IMR-90 (cell line): ENCODE data around the gene ZNF527. TPM values are rescaled to one million over a fixed set of nuclear protein-coding genes. Genes with fewer than 3 reads are reported as not detected.
A peak's percentile ranks its signal among the peaks of the same experiment; 100 is the strongest.

Source experiments
- ATAC-seq: fragments of 200-7000 bp; cut with Tn5 transposase; 2 replicates; pipeline ENCODE4 v1.9.1; 2020; ENCODE audit warnings: low read depth, mild to moderate bottlenecking, moderate library complexity
- BruUV-seq: library from RNA; stranded (reverse); fragments of 400-500 nt; replicated peaks from 2 replicates; lab custom pipeline; 2021; lab: Mats Ljungman, UMichigan
- CTCF ChIA-PET: fragments of 300-600 bp; formaldehyde crosslinking; extraction: SDS; loops from one replicate; lab custom pipeline; 2021; ENCODE audit warnings: antibody characterized with exemption; lab: Yijun Ruan, JAX
- POLR2A ChIA-PET: fragments of 300-600 bp; sonication (Branson Sonifier 250); formaldehyde crosslinking; loops from one replicate; lab custom pipeline; 2022; ENCODE audit warnings: antibody characterized with exemption; ENCODE audit not compliant: unreplicated experiment; lab: Charles Lee
- DNase-seq: peaks from one replicate; pipeline ENCODE4 v3.0.0; 2013
- H2AFZ ChIP-seq: replicated peaks from 2 replicates; pipeline ENCODE3; 2013; ENCODE audit warnings: low read length, mild to moderate bottlenecking; ENCODE audit not compliant: poor library complexity
- H2AK5ac ChIP-seq: 2 replicates; pipeline ENCODE4 v1.6.1; 2013; ENCODE audit warnings: low read depth, low read length, inconsistent platforms
- H2AK9ac ChIP-seq: replicated peaks from 2 replicates; pipeline ENCODE3; 2013; ENCODE audit warnings: mild to moderate bottlenecking, low read depth, low read length, moderate library complexity; ENCODE audit not compliant: poor library complexity
- H2BK120ac ChIP-seq: 2 replicates; pipeline ENCODE4 v1.6.1; 2013; ENCODE audit warnings: low read depth, low read length, inconsistent platforms
- H2BK15ac ChIP-seq: 3 replicates; pipeline ENCODE4 v1.6.1; 2013; ENCODE audit warnings: low read depth, low read length, inconsistent platforms
- H2BK20ac ChIP-seq: 2 replicates; pipeline ENCODE4 v1.6.1; 2013; ENCODE audit warnings: low read depth, mild to moderate bottlenecking, inconsistent platforms, low read length, moderate library complexity
- H2BK5ac ChIP-seq: 2 replicates; pipeline ENCODE4 v1.6.1; 2013; ENCODE audit warnings: mild to moderate bottlenecking, low read depth, low read length, inconsistent platforms; ENCODE audit not compliant: poor library complexity, severe bottlenecking
- H3K14ac ChIP-seq: replicated peaks from 2 replicates; pipeline ENCODE4 v1.6.1; 2013; ENCODE audit warnings: low read depth, low read length, inconsistent platforms
- H3K18ac ChIP-seq: 2 replicates; pipeline ENCODE4 v1.6.1; 2013; ENCODE audit warnings: low read depth, low read length, control low read depth
- H3K23ac ChIP-seq: 2 replicates; pipeline ENCODE4 v1.6.1; 2013; ENCODE audit warnings: low read depth, low read length, inconsistent platforms
- H3K27ac ChIP-seq: 2 replicates; pipeline ENCODE4 v1.5.1; 2013; ENCODE audit warnings: mild to moderate bottlenecking, control low read depth, low read length; ENCODE audit not compliant: insufficient read depth
- H3K27me3 ChIP-seq: 2 replicates; pipeline ENCODE4 v1.6.1; 2013; ENCODE audit warnings: low read length; ENCODE audit not compliant: control insufficient read depth, insufficient read depth
- H3K36me3 ChIP-seq: 2 replicates; pipeline ENCODE4 v1.6.1; 2013; ENCODE audit warnings: low read length, mixed read lengths; ENCODE audit not compliant: control insufficient read depth, insufficient read depth
- H3K4ac ChIP-seq: 2 replicates; pipeline ENCODE4 v1.6.1; 2013; ENCODE audit warnings: low read depth, low read length, inconsistent platforms
- H3K4me1 ChIP-seq: 2 replicates; pipeline ENCODE4 v1.6.1; 2013; ENCODE audit warnings: low read length, mixed read lengths; ENCODE audit not compliant: control insufficient read depth, insufficient read depth
- H3K4me2 ChIP-seq: 2 replicates; pipeline ENCODE4 v1.6.1; 2013; ENCODE audit warnings: low read depth, mild to moderate bottlenecking, control low read depth, low read length, moderate library complexity
- H3K4me3 ChIP-seq: 2 replicates; pipeline ENCODE4 v1.5.1; 2013; ENCODE audit warnings: low read depth, mild to moderate bottlenecking, control low read depth, low read length, moderate library complexity; ENCODE audit not compliant: insufficient read depth
- H3K56ac ChIP-seq: 2 replicates; pipeline ENCODE4 v1.6.1; 2013; ENCODE audit warnings: low read length, inconsistent platforms; ENCODE audit not compliant: insufficient read depth; ENCODE audit errors: extremely low read depth
- H3K79me1 ChIP-seq, 2 experiments: 2 replicates each; pipeline ENCODE4 v1.6.1; 2013; ENCODE audit warnings: low read length in 2 of 2, inconsistent platforms in 1 of 2, low read depth in 1 of 2
- H3K9ac ChIP-seq: 2 replicates; pipeline ENCODE4 v1.6.1; 2013; ENCODE audit warnings: low read depth, low read length, control low read depth
- H3K9me1 ChIP-seq: 2 replicates; pipeline ENCODE4 v1.6.1; 2013; ENCODE audit warnings: low read length, inconsistent platforms; ENCODE audit not compliant: insufficient read depth
- H3K9me3 ChIP-seq: 2 replicates; pipeline ENCODE4 v1.6.1; 2013; ENCODE audit warnings: low read length; ENCODE audit not compliant: control insufficient read depth, insufficient read depth
- H4K20me1 ChIP-seq: 2 replicates; pipeline ENCODE4 v1.6.1; 2013; ENCODE audit warnings: low read length, inconsistent platforms; ENCODE audit not compliant: insufficient read depth
- H4K5ac ChIP-seq: 2 replicates; pipeline ENCODE4 v1.6.1; 2013; ENCODE audit warnings: mild to moderate bottlenecking, low read depth, low read length, control low read depth
- H4K8ac ChIP-seq, 2 experiments: 2 replicates each; pipeline ENCODE4 v1.6.1; 2013; ENCODE audit warnings: low read depth in 2 of 2, low read length in 2 of 2, control low read depth in 1 of 2, inconsistent platforms in 1 of 2
- H4K91ac ChIP-seq: 2 replicates; pipeline ENCODE4 v1.6.1; 2013; ENCODE audit warnings: low read depth, low read length, inconsistent platforms; ENCODE audit not compliant: insufficient read depth
- BHLHE40 ChIP-seq: fragments of 150-350 bp; IDR thresholded peaks from 2 replicates; pipeline ENCODE4 v1.6.1; 2016; ENCODE audit warnings: mild to moderate bottlenecking, low read depth, low read length
- CEBPB ChIP-seq: IDR thresholded peaks from 2 replicates; pipeline ENCODE4 v1.6.1; 2012; ENCODE audit warnings: low read depth, low read length, improper control_type of control experiment
- CHD1 ChIP-seq: IDR thresholded peaks from 2 replicates; pipeline ENCODE4 v1.6.1; 2012; ENCODE audit warnings: low read depth, low read length, improper control_type of control experiment
- CTCF ChIP-seq: conservative IDR thresholded peaks from 2 replicates; pipeline ENCODE4 v1.5.1; 2012; ENCODE audit warnings: mild to moderate bottlenecking, low read depth, low read length, improper control_type of control experiment
- FOS ChIP-seq: fragments of 150-350 bp; IDR thresholded peaks from 2 replicates; pipeline ENCODE4 v1.6.1; 2016; ENCODE audit warnings: low read depth, low read length
- MAFK ChIP-seq: IDR thresholded peaks from 2 replicates; pipeline ENCODE4 v1.6.1; 2012; ENCODE audit warnings: low read depth, low read length, improper control_type of control experiment
- MAZ ChIP-seq: IDR thresholded peaks from 2 replicates; pipeline ENCODE4 v1.6.1; 2012; ENCODE audit warnings: low read depth, mild to moderate bottlenecking, low read length, improper control_type of control experiment, moderate library complexity, borderline replicate concordance
- MXI1 ChIP-seq: IDR thresholded peaks from 2 replicates; pipeline ENCODE4 v1.6.1; 2012; ENCODE audit warnings: low read depth, mild to moderate bottlenecking, low read length, moderate library complexity, borderline replicate concordance
- NFE2L2 ChIP-seq: fragments of 150-350 bp; IDR thresholded peaks from 2 replicates; pipeline ENCODE4 v1.6.1; 2016; ENCODE audit warnings: low read depth, mild to moderate bottlenecking, low read length
- POLR2A ChIP-seq: IDR thresholded peaks from 2 replicates; pipeline ENCODE4 v1.6.1; 2012; ENCODE audit warnings: mild to moderate bottlenecking, low read depth, low read length
- RAD21 ChIP-seq: IDR thresholded peaks from 2 replicates; pipeline ENCODE4 v1.6.1; 2012; ENCODE audit warnings: low read length, improper control_type of control experiment
- RCOR1 ChIP-seq: IDR thresholded peaks from 2 replicates; pipeline ENCODE4 v1.6.1; 2012; ENCODE audit warnings: mild to moderate bottlenecking, low read length, improper control_type of control experiment; ENCODE audit not compliant: insufficient replicate concordance
- RFX5 ChIP-seq: IDR thresholded peaks from 2 replicates; pipeline ENCODE4 v1.8.0; 2012; ENCODE audit warnings: low read depth, mild to moderate bottlenecking, low read length, moderate library complexity
- SMC3 ChIP-seq: fragments of 150-350 bp; IDR thresholded peaks from 2 replicates; pipeline ENCODE4 v1.6.1; 2016; ENCODE audit warnings: low read depth, mild to moderate bottlenecking, antibody characterized with exemption, low read length, moderate library complexity
- WGBS, 2 experiments: methylation state at CpG; one replicate each; pipeline versions ENCODE4 v1.1.5 to v1.1.7; 2013; ENCODE audit warnings: missing lambda C conversion rate in 2 of 2; ENCODE audit not compliant: insufficient read length in 1 of 2; ENCODE audit errors: extremely low coverage in 2 of 2; 5-methylcytosine and 5-hydroxymethylcytosine counted together
- dilution Hi-C: fragments of 300-500 bp; cut with HindIII; formaldehyde crosslinking; loops from one replicate; pipeline ENCODE4 v1.14.3; 2018; ENCODE audit warnings: low sequenced_read_pairs; ENCODE audit not compliant: unreplicated experiment
- in situ Hi-C: fragments of 300-500 bp; cut with MboI; formaldehyde crosslinking; loops from 3 replicates; pipeline ENCODE4 v1.14.3; 2019; ENCODE audit warnings: low sequenced_read_pairs, inconsistent platforms, mixed read lengths
- intact Hi-C: fragments of 100-400 bp; cut with micrococcal nuclease; formaldehyde crosslinking; loops from 2 replicates; pipeline ENCODE4 v1.10.0; 2022
- polyA plus RNA-seq, 3 experiments: library from polyadenylated mRNA; depleted of rRNA; stranded (reverse); fragments of >200 nt; gene quantifications; 2 replicates each; pipeline ENCODE4 v1.2.3, GENCODE V29; 2012; ENCODE audit warnings: low replicate concordance in 1 of 3
- total RNA-seq: library from RNA; depleted of rRNA; stranded (reverse); fragments of >200 nt; gene quantifications from 2 replicates; pipeline ENCODE4 v1.2.3, GENCODE V29; 2012
- TF ChIP-seq, protein P1 (sequence below): fragments of 150-350 bp; IDR thresholded peaks from 2 replicates; pipeline ENCODE4 v1.6.1; 2017; ENCODE audit warnings: mild to moderate bottlenecking, antibody characterized with exemption, low read length, low read depth
- TF ChIP-seq, protein P2 (sequence below): fragments of 150-350 bp; IDR thresholded peaks from 2 replicates; pipeline ENCODE4 v1.6.1; 2016; ENCODE audit warnings: low read depth, mild to moderate bottlenecking, low read length, moderate library complexity, borderline replicate concordance

The ZNF527 gene
- total and polyA plus RNA-seq, 2 of the 4 experiments (the other 2 are of a cell fraction) = 1.9 to 3.6 TPM

- H3K9me1 ChIP-seq = no peaks in the 10 kb centered on the region
- no peak for ATAC-seq
- no peak overlapping the region for H2BK20ac ChIP-seq
- no peak overlapping the region for H4K5ac ChIP-seq
- H3K56ac ChIP-seq = no peak overlapping the region
- H3K9ac ChIP-seq = no peak overlapping the region
- no peaks in the 10 kb centered on the region for H3K79me1 ChIP-seq
- ChIA-PET CTCF (no interaction called here), POLR2A (no interaction called here)
- H3K4me3 ChIP-seq = no peak overlapping the region
- H3K36me3 ChIP-seq = peaks cover 9% of the 10 kb centered on the region
- H3K27me3 ChIP-seq = no peaks in the 10 kb centered on the region
- no peak overlapping the region for H3K23ac ChIP-seq
- no peak overlapping the region for H4K8ac ChIP-seq
- WGBS, 2 experiments = no CpG with 5 or more reads among the region's 2 CpGs
- H4K91ac ChIP-seq = no peak overlapping the region
- no peak overlapping the region for H2BK15ac ChIP-seq
- in situ Hi-C loops (no loop called here), dilution Hi-C loops (no loop called here), intact Hi-C loops (no loop called here)
- H2AFZ ChIP-seq = no peak overlapping the region
- no peak overlapping the region for H3K4me2 ChIP-seq
- no peak overlapping the region for H3K4ac ChIP-seq
- H3K14ac ChIP-seq = no peak overlapping the region
- H2AK5ac ChIP-seq = no peak overlapping the region
- TSS peak; percentile 52 for BruUV-seq
- no peak overlapping the region for H2AK9ac ChIP-seq
- no peak overlapping the region for H3K18ac ChIP-seq
- no peak overlapping the region for H2BK120ac ChIP-seq
- no peaks in the 10 kb centered on the region for H3K4me1 ChIP-seq
- DNase-seq = no peak
- peaks cover 58% of the 10 kb centered on the region for H3K9me3 ChIP-seq
- H3K27ac ChIP-seq = no peak overlapping the region
- H2BK5ac ChIP-seq = no peak overlapping the region
- H4K20me1 ChIP-seq = no peaks in the 10 kb centered on the region
- TF ChIP-seq POLR2A = no peak
- TF ChIP-seq FOS = no peak
- no peak for TF ChIP-seq MAZ
- TF ChIP-seq NFE2L2 = no peak
- TF ChIP-seq, protein P1, sequence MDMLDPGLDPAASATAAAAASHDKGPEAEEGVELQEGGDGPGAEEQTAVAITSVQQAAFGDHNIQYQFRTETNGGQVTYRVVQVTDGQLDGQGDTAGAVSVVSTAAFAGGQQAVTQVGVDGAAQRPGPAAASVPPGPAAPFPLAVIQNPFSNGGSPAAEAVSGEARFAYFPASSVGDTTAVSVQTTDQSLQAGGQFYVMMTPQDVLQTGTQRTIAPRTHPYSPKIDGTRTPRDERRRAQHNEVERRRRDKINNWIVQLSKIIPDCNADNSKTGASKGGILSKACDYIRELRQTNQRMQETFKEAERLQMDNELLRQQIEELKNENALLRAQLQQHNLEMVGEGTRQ = no peak
- TF ChIP-seq CHD1 = no peak
- TF ChIP-seq RFX5 = no peak
- TF ChIP-seq MAFK = no peak
- no peak for TF ChIP-seq BHLHE40
- no peak for TF ChIP-seq SMC3
- TF ChIP-seq MXI1 = no peak
- TF ChIP-seq RAD21 = no peak
- TF ChIP-seq, protein P2, sequence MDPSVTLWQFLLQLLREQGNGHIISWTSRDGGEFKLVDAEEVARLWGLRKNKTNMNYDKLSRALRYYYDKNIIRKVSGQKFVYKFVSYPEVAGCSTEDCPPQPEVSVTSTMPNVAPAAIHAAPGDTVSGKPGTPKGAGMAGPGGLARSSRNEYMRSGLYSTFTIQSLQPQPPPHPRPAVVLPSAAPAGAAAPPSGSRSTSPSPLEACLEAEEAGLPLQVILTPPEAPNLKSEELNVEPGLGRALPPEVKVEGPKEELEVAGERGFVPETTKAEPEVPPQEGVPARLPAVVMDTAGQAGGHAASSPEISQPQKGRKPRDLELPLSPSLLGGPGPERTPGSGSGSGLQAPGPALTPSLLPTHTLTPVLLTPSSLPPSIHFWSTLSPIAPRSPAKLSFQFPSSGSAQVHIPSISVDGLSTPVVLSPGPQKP = no peak
- no peak for TF ChIP-seq CEBPB
- TF ChIP-seq CTCF = no peak
- TF ChIP-seq RCOR1 = no peak
Observed at GRCh38 chr19:37412700-37413099, 41.8 kb downstream of the ZNF527 start.
